H1 (cell line): ENCODE results near the gene CA5A. TPM values are rescaled to one million over a fixed set of nuclear protein-coding genes. Genes with fewer than 3 reads are reported as not detected.

ENCODE experiments used
- CTCF ChIA-PET: fragments of 300-600 bp; sonication (Branson Sonifier 250); formaldehyde crosslinking; loops from one replicate; lab custom pipeline; 2021; ENCODE audit not compliant: partially characterized antibody; lab: Charles Lee
- POLR2A ChIA-PET: fragments of 300-600 bp; sonication (Branson Sonifier 250); formaldehyde crosslinking; loops from one replicate; lab custom pipeline; 2021; ENCODE audit warnings: inconsistent platforms; ENCODE audit not compliant: partially characterized antibody; lab: Charles Lee
- DNase-seq, 2 experiments: peaks; one replicate each; pipeline versions ENCODE4 v3.0.0 to v3.0.0-alpha.2; 2010 to 2022; ENCODE audit warnings: low spot score in 2 of 2, low read depth in 1 of 2, mixed read lengths in 1 of 2
- FAIRE-seq: peaks from 2 replicates; lab custom pipeline; 2011; peaks lifted over from hg19 to GRCh38; lab: Jason Lieb, UNC
- H2AFZ ChIP-seq: 2 replicates; pipeline ENCODE4 v1.8.1; 2012; ENCODE audit warnings: low read length, inconsistent platforms
- H2AK5ac ChIP-seq: 2 replicates; pipeline ENCODE4 v1.6.1; 2013; ENCODE audit warnings: low read depth, low read length
- H2BK120ac ChIP-seq: replicated peaks from 2 replicates; pipeline ENCODE3; 2013; ENCODE audit warnings: low read depth, low read length, inconsistent platforms
- H2BK12ac ChIP-seq: 2 replicates; pipeline ENCODE4 v1.6.1; 2013; ENCODE audit warnings: low read depth, low read length
- H2BK15ac ChIP-seq: 2 replicates; pipeline ENCODE4 v1.6.1; 2013; ENCODE audit warnings: low read length
- H2BK20ac ChIP-seq: 2 replicates; pipeline ENCODE4 v1.6.1; 2013; ENCODE audit warnings: low read length
- H2BK5ac ChIP-seq: 2 replicates; pipeline ENCODE4 v1.6.1; 2013; ENCODE audit warnings: low read depth, low read length
- H3K14ac ChIP-seq: 2 replicates; pipeline ENCODE4 v1.6.1; 2013; ENCODE audit warnings: inconsistent platforms; ENCODE audit not compliant: insufficient read length
- H3K18ac ChIP-seq: 2 replicates; pipeline ENCODE4 v1.6.1; 2013; ENCODE audit warnings: low read length; ENCODE audit errors: extremely low read depth
- H3K23ac ChIP-seq: 2 replicates; pipeline ENCODE4 v1.6.1; 2013; ENCODE audit warnings: inconsistent platforms; ENCODE audit not compliant: insufficient read length
- H3K23me2 ChIP-seq: 2 replicates; pipeline ENCODE4 v1.6.1; 2013; ENCODE audit warnings: low read depth, low read length
- H3K27ac ChIP-seq: 2 replicates; pipeline ENCODE4 v1.6.1; 2011; ENCODE audit warnings: low read depth, low read length, inconsistent platforms
- H3K27me3 ChIP-seq, 4 experiments: replicated peaks in 1 of 4; 1 replicate in 1 of 4; 2 replicates in 3 of 4; pipeline versions ENCODE4 v1.6.1 to v1.8.1; 2011 to 2013; ENCODE audit warnings: low read length in 3 of 4, mild to moderate bottlenecking in 3 of 4, inconsistent platforms in 2 of 4, mixed read lengths in 2 of 4, moderate library complexity in 1 of 4; ENCODE audit not compliant: control insufficient read depth in 3 of 4, insufficient read depth in 3 of 4; ENCODE audit errors: extremely low read depth in 1 of 4
- H3K36me3 ChIP-seq, 4 experiments: 2 replicates each; pipeline versions ENCODE4 v1.6.1 to v1.8.1; 2011 to 2013; ENCODE audit warnings: mild to moderate bottlenecking in 4 of 4, low read length in 3 of 4, moderate library complexity in 2 of 4, control low read depth in 1 of 4, inconsistent platforms in 1 of 4; ENCODE audit not compliant: insufficient read depth in 4 of 4, control insufficient read depth in 2 of 4
- H3K4ac ChIP-seq: replicated peaks from 2 replicates; pipeline ENCODE3; 2013; ENCODE audit warnings: low read length, low read depth, mixed read lengths, inconsistent platforms; ENCODE audit not compliant: insufficient read length
- H3K4me1 ChIP-seq, 4 experiments: replicated peaks in 1 of 4; 1 replicate in 1 of 4; 2 replicates in 3 of 4; pipeline versions ENCODE4 v1.6.1 to v1.8.1; 2011 to 2013; ENCODE audit warnings: low read length in 3 of 4, inconsistent platforms in 2 of 4, mixed read lengths in 1 of 4; ENCODE audit not compliant: insufficient read depth in 4 of 4, control insufficient read depth in 3 of 4
- H3K4me2 ChIP-seq, 2 experiments: 2 replicates each; pipeline versions ENCODE4 v1.6.1 to v1.8.1; 2011 to 2013; ENCODE audit warnings: low read depth in 2 of 2, low read length in 2 of 2, control low read depth in 1 of 2, inconsistent platforms in 1 of 2, mild to moderate bottlenecking in 1 of 2; ENCODE audit not compliant: insufficient read depth in 1 of 2
- H3K4me3 ChIP-seq, 4 experiments: fragments of 200-600, 300-600 bp in 1 of 4; sonication (generic), shearing (Covaris generic), sonication (Bioruptor Twin) in 1 of 4; 2 replicates each; pipeline versions ENCODE4 v1.5.1 to v1.8.1; 2011 to 2016; ENCODE audit warnings: low read length in 4 of 4, low read depth in 3 of 4, control low read depth in 2 of 4, inconsistent platforms in 2 of 4, mild to moderate bottlenecking in 2 of 4, mixed read lengths in 1 of 4, moderate library complexity in 1 of 4; ENCODE audit not compliant: insufficient read depth in 2 of 4; ENCODE audit errors: extremely low read depth in 1 of 4
- H3K56ac ChIP-seq: replicated peaks from 2 replicates; pipeline ENCODE3; 2013; ENCODE audit warnings: low read depth, mild to moderate bottlenecking, mixed read lengths, low read length, inconsistent platforms; ENCODE audit not compliant: insufficient read length
- H3K79me1 ChIP-seq: 2 replicates; pipeline ENCODE4 v1.6.1; 2013; ENCODE audit warnings: low read depth, low read length, control low read depth
- H3K79me2 ChIP-seq, 2 experiments: 2 replicates each; pipeline versions ENCODE4 v1.6.1 to v1.8.1; 2012 to 2013; ENCODE audit warnings: low read length in 2 of 2, mild to moderate bottlenecking in 2 of 2, inconsistent platforms in 1 of 2; ENCODE audit not compliant: insufficient read depth in 2 of 2, control insufficient read depth in 1 of 2
- H3K9ac ChIP-seq, 4 experiments: replicated peaks in 1 of 4; 1 replicate in 1 of 4; 2 replicates in 3 of 4; pipeline versions ENCODE4 v1.6.1 to v1.8.1; 2011 to 2013; ENCODE audit warnings: low read depth in 3 of 4, low read length in 3 of 4, control low read depth in 2 of 4, mild to moderate bottlenecking in 2 of 4, moderate library complexity in 2 of 4, inconsistent platforms in 1 of 4; ENCODE audit errors: extremely low read depth in 1 of 4
- H3K9me3 ChIP-seq, 2 experiments: 2 replicates each; pipeline versions ENCODE4 v1.6.1 to v1.8.1; 2012 to 2013; ENCODE audit warnings: mild to moderate bottlenecking in 2 of 2, moderate library complexity in 2 of 2, control low read depth in 1 of 2, inconsistent platforms in 1 of 2, low read depth in 1 of 2, low read length in 1 of 2, mixed read lengths in 1 of 2; ENCODE audit not compliant: insufficient read depth in 2 of 2
- H4K20me1 ChIP-seq, 2 experiments: replicated peaks in 1 of 2; 2 replicates each; pipeline versions ENCODE3 to v1.8.1; 2011 to 2013; ENCODE audit warnings: inconsistent platforms in 2 of 2, low read length in 2 of 2, mild to moderate bottlenecking in 1 of 2; ENCODE audit not compliant: insufficient read depth in 2 of 2, control insufficient read depth in 1 of 2
- H4K5ac ChIP-seq: 2 replicates; pipeline ENCODE4 v1.6.1; 2013; ENCODE audit warnings: low read length, low read depth, mixed read lengths, inconsistent platforms; ENCODE audit not compliant: insufficient read length
- H4K8ac ChIP-seq: 2 replicates; pipeline ENCODE4 v1.8.0; 2013; ENCODE audit warnings: mild to moderate bottlenecking, moderate library complexity, low read length, inconsistent platforms; ENCODE audit not compliant: insufficient read depth; ENCODE audit errors: extremely low read depth
- H4K91ac ChIP-seq: replicated peaks from 2 replicates; pipeline ENCODE3; 2013; ENCODE audit warnings: low read length, mixed read lengths, inconsistent platforms; ENCODE audit not compliant: insufficient read length
- CEBPB ChIP-seq: IDR thresholded peaks from 2 replicates; pipeline ENCODE4 v1.6.1; 2012; ENCODE audit warnings: low read depth, low read length
- HDAC2 ChIP-seq, 2 experiments: fragments of 300-600 bp in 1 of 2; sonication (generic) in 1 of 2; IDR thresholded peaks; 2 replicates each; pipeline ENCODE4 v1.6.1; 2011 to 2012; ENCODE audit warnings: low read depth in 2 of 2, low read length in 2 of 2, mild to moderate bottlenecking in 2 of 2, moderate library complexity in 2 of 2, borderline replicate concordance in 1 of 2, inconsistent platforms in 1 of 2
- JUND ChIP-seq: IDR thresholded peaks from 2 replicates; pipeline ENCODE4 v1.6.1; 2011; ENCODE audit warnings: mild to moderate bottlenecking, improper control_type of control experiment, low read length
- RBBP5 ChIP-seq: IDR thresholded peaks from 2 replicates; pipeline ENCODE4 v1.7.1; 2012; ENCODE audit warnings: low read depth, mild to moderate bottlenecking, inconsistent platforms, low read length, moderate library complexity, borderline replicate concordance
- RNF2 ChIP-seq: fragments of 200-900, 300-1000 bp; sonication (generic); IDR thresholded peaks from 2 replicates; pipeline ENCODE4 v1.7.1; 2016; ENCODE audit warnings: borderline replicate concordance, low read depth, mild to moderate bottlenecking, antibody characterized with exemption, low read length; ENCODE audit not compliant: poor library complexity, severe bottlenecking; ENCODE audit errors: missing control alignments
- SIX5 ChIP-seq: IDR thresholded peaks from 2 replicates; pipeline ENCODE4 v1.6.1; 2011; ENCODE audit warnings: mild to moderate bottlenecking, low read depth, low read length
- SP1 ChIP-seq: IDR thresholded peaks from 2 replicates; pipeline ENCODE4 v1.6.1; 2011; ENCODE audit warnings: low read depth, low read length
- TEAD4 ChIP-seq: IDR thresholded peaks from 2 replicates; pipeline ENCODE4 v1.6.1; 2012; ENCODE audit warnings: low read depth, low read length, inconsistent platforms, mixed read lengths
- YY1 ChIP-seq: IDR thresholded peaks from 2 replicates; pipeline ENCODE4 v1.6.1; 2011; ENCODE audit warnings: low read depth, mild to moderate bottlenecking, low read length
- WGBS, 2 experiments: shearing (Covaris generic) in 1 of 2; methylation state at CpG; one replicate each; pipeline versions ENCODE4 v1.1.6 to v1.1.7; 2013 to 2015; ENCODE audit warnings: low lambda C conversion rate in 2 of 2, mixed read lengths in 2 of 2, inconsistent platforms in 1 of 2, low coverage in 1 of 2, missing lambda C conversion rate in 1 of 2; ENCODE audit not compliant: insufficient replicate concordance in 2 of 2, insufficient coverage in 1 of 2, insufficient read length in 1 of 2; ENCODE audit errors: extremely low coverage in 1 of 2, missing lambda C conversion rate in 1 of 2; 5-methylcytosine and 5-hydroxymethylcytosine counted together
- polyA plus RNA-seq, 7 experiments: library from polyadenylated mRNA; depleted of rRNA in 3 of 7; stranded (reverse) in 5 of 7; unstranded in 2 of 7; fragments of >200 nt in 5 of 7; fragments of 200-250 nt in 2 of 7; gene quantifications; 1 replicate in 5 of 7; 2 replicates in 1 of 7; 4 replicates in 1 of 7; pipeline versions ENCODE4 v1.2.1 to v1.2.3, GENCODE V29; 2011 to 2013; ENCODE audit warnings: missing spikeins in 2 of 7, mixed read lengths in 2 of 7
- total RNA-seq: library from RNA; stranded (reverse); fragmentation: NEBNext Ultra II Directional; extraction: Animal tissue kit (Norgen Biotek cat#: 25700); gene quantifications from 2 replicates; pipeline ENCODE4 v1.2.1, GENCODE V29; 2021
- TF ChIP-seq, protein P1 (sequence below): IDR thresholded peaks from 2 replicates; pipeline ENCODE4 v1.6.1; 2012; ENCODE audit warnings: inconsistent platforms
- TF ChIP-seq, protein P2 (sequence below): IDR thresholded peaks from 2 replicates; pipeline ENCODE4 v1.6.1; 2011; ENCODE audit warnings: low read length, improper control_type of control experiment

Gene CA5A
- total and polyA plus RNA-seq, 2 of the 8 experiments (the other 6 are each of a cell fraction or from before 2014, with no cell fraction given): not detected

DNA sequence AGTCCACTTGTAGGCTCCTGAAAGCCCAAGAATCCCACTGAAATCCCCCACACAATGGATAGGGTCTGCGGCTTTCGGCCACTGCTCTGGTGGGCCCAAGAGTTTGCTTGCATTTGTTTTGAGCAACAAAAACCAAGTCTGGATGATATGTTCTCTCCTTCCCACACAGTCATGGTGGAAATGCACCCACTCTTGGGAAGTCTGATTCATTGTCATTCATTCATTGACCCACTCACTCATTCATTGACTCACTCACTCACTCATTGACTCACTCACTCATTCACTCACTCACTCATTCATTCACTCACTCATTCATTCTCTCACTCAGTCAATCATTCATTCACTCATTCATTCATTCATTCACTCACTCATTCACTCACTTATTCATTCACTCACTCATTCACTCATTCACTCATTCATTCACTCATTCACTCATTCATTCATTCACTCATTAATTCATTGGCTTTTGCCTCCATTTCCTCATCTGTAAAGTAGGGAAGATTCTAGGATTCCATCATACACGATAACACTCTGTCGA lies 2.2 kb upstream of the CA5A start:
- Histone ChIP-seq H2BK12ac (no peak overlapping the region), H4K91ac (no peak overlapping the region), H3K4me2 (no peak overlapping the region), H2BK20ac (no peak overlapping the region), H2BK120ac (no peak overlapping the region), H3K4me1 (no peaks in the 10 kb centered on the region), H2BK15ac (no peak overlapping the region), H3K23ac (no peak overlapping the region), H3K9ac (no peak overlapping the region), H2BK5ac (no peak overlapping the region), H4K5ac (no peak overlapping the region), H3K9me3 (no peaks in the 10 kb centered on the region), H3K79me1 (no peaks in the 10 kb centered on the region), H4K20me1 (no peaks in the 10 kb centered on the region), H3K79me2 (no peaks in the 10 kb centered on the region), H3K4me3 (no peak overlapping the region), H2AK5ac (no peak overlapping the region), H3K18ac (no peak overlapping the region), H4K8ac (no peak overlapping the region), H2AFZ (no peak overlapping the region), H3K14ac (no peak overlapping the region), H3K56ac (no peak overlapping the region), H3K23me2 (0 out of 2 replicates have a peak, but pooled peaks cover 2% of the 10 kb centered on the region), H3K27me3 (no peaks in the 10 kb centered on the region), H3K27ac (no peak overlapping the region), H3K4ac (no peak overlapping the region), H3K36me3 (no peaks in the 10 kb centered on the region)
- DNase-seq (no peak), FAIRE-seq (no peak)
- ChIA-PET CTCF (interaction anchor here (1.0 kb wide), 1 partner anchor 19 kb away, joined by 3 read pairs; no protein-coding TSS in a partner anchor), POLR2A (no interaction called here)
- 90% methylated on average over 4 of the region's 4 CpGs; no CpG with 5 or more reads in 1 of the 2 experiments for WGBS, 2 experiments
- TF ChIP-seq, protein P1, sequence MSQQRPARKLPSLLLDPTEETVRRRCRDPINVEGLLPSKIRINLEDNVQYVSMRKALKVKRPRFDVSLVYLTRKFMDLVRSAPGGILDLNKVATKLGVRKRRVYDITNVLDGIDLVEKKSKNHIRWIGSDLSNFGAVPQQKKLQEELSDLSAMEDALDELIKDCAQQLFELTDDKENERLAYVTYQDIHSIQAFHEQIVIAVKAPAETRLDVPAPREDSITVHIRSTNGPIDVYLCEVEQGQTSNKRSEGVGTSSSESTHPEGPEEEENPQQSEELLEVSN: no peak
- no peak for TF ChIP-seq JUND
- no peak for TF ChIP-seq RBBP5
- no peak for TF ChIP-seq YY1
- no peak for TF ChIP-seq RNF2
- TF ChIP-seq HDAC2 (IDR thresholded peaks at IDR 0.05; ENCODE audit: borderline replicate concordance in 1 of 2, low read depth in 2 of 2, low read length in 2 of 2): no peak
- TF ChIP-seq SP1: no peak
- TF ChIP-seq TEAD4: no peak
- no peak for TF ChIP-seq SIX5
- no peak for TF ChIP-seq CEBPB
- TF ChIP-seq, protein P2, sequence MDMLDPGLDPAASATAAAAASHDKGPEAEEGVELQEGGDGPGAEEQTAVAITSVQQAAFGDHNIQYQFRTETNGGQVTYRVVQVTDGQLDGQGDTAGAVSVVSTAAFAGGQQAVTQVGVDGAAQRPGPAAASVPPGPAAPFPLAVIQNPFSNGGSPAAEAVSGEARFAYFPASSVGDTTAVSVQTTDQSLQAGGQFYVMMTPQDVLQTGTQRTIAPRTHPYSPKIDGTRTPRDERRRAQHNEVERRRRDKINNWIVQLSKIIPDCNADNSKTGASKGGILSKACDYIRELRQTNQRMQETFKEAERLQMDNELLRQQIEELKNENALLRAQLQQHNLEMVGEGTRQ: no peak
